C1 segment of cervical spinal cord (tissue), 14 donors: Measurements from ENCODE around the gene GRM8.

Experiments used
- DNase-seq, 14 donors: peaks; one replicate each; lab custom pipeline; 2025; lab: John Stamatoyannopoulos, UW

The GRM8 gene

GRCh38 chr7:126529833-126530232 is 722.9 kb downstream of the GRM8 start:
- DNase-seq = no peak

- DNase-seq = no peak
Observed at GRCh38 chr7:126529254-126529653, 723.5 kb downstream of the GRM8 start.

GRCh38 chr7:126525906-126526305 is 726.8 kb downstream of the GRM8 start:
- DNase-seq = no peak

- no peak for DNase-seq
Observed at GRCh38 chr7:126524967-126525366, 727.8 kb downstream of the GRM8 start.

- no peak for DNase-seq
Observed at GRCh38 chr7:126511046-126511445, 741.7 kb downstream of the GRM8 start.

- no peak for DNase-seq
Observed at GRCh38 chr7:126501617-126502016, 751.1 kb downstream of the GRM8 start.

DNA sequence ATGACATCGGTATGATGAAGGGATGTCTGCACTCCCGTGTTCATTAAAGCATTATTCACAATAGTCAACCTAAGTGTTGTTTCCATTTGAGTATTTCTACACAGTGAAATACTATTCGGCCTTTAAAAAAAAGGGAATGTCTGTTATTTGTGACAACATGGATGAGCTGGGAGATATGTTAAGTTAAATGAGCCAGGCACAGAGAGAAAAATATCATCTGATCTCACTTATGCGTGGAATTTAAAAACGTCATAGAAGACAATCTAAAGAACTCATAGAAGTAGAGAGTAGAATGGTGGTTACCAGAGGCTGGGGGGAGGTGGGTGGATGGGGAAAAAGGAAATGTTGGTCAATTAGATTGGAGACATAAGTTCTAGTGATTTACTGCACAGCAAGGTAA is 753.3 kb downstream of the GRM8 start:
- DNase-seq = no peak

GRCh38 chr7:126495733-126496132 is 757.0 kb downstream of the GRM8 start:
- DNase-seq = no peak

GRCh38 chr7:126495001-126495400 is 757.7 kb downstream of the GRM8 start:
- no peak for DNase-seq

DNA sequence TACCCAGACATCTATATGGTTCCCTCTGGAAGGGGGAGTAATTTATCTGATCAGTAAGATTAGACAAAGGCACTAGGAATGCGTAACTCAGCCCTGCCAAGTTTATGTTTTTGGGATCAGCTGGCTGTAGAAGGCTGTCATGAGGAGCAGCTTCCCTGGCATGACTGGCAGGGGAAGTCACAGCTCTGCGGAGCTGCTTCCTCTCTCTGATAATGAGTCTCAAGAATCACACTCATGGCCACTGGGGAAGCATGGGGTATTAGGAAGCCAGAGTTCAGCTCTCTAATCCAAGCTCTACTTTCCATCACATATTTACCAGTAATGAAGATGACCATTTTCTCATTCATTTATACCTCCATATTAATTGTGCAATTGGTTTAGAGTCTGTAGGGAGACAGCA is 758.9 kb downstream of the GRM8 start:
- no peak for DNase-seq

- DNase-seq = no peak
Observed at GRCh38 chr7:126489874-126490273, 762.9 kb downstream of the GRM8 start.

- DNase-seq = no peak
Observed at GRCh38 chr7:126487728-126488442, 764.9 kb downstream of the GRM8 start.

GRCh38 chr7:126486806-126487205 is 765.9 kb downstream of the GRM8 start:
- DNase-seq = no peak

GRCh38 chr7:126485791-126486190 is 767.0 kb downstream of the GRM8 start:
- DNase-seq = no peak

GRCh38 chr7:126483972-126484371 is 768.8 kb downstream of the GRM8 start:
- no peak for DNase-seq

DNA sequence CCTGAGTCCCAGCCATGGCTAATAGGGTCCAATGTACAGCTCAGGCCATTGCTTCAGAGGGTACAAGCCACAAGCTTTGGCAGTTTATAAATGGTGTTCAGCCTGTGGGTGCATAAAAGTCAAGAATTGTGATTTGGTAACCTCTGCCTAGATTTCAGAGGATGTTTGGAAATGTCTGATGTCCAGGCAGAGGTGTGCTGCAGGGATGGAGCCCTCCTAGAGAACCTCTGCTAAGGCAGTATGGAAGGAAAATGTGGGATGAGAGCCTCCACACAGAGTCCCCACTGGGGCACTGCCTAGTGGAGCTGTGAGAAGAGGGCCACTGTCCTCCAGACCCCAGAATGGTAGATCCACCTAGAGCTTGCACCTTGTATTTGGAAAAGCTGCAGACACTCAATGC is 779.9 kb downstream of the GRM8 start:
- no peak for DNase-seq

DNA sequence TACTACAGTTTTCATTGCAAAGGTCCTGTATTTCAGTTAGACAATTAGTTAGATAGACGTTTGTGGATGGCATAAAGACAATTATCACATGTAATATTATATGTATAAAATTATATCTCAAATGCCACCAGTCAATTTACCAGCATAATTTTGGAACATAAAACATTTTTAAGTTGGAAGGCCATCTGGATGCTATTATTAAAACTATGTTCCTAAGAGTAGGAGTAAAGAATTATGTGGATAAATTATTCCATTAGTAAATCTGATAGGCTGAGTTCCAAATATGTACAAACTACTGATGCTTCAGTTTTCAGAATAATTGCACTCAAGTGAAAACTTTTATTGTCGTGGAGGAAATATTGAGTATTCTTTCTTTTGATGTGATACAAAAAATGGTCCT is 790.3 kb downstream of the GRM8 start:
- DNase-seq = no peak

GRCh38 chr7:126460664-126461063 is 792.1 kb downstream of the GRM8 start:
- no peak for DNase-seq

- no peak for DNase-seq
Observed at GRCh38 chr7:126453104-126453503, 799.6 kb downstream of the GRM8 start.

- DNase-seq = no peak
Observed at GRCh38 chr7:126450269-126450671, 802.5 kb downstream of the GRM8 start.

DNA sequence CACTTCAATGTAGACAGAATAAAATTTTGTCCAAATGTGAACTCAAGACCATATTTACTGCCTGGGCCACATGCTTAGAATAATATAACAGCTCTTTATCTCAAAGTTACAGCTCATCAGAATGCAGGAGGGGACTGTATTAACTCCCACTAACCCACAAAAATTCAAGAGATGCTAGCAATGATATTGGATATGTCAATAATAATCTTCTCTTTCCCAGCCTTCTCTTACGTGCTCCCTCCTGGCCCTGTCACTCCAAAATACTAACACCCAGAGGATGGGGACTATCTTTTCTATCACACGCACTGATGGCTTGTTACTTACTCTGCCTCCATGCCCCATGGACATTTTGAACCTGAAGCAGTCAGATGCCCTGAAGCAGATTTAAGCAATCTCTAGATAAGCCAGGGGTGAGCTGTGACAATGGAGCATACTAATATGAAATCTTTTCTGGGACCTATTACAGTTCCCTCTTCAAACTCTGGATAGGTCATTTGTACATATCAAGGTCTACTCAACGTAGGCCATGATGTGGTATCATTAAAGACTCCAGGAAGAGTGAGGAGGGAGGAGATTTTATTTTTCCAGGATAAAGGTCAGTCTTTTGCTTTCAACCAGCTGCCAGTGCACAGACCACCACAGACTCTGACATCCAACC is 803.0 kb downstream of the GRM8 start:
- no peak for DNase-seq

GRCh38 chr7:126447984-126448383 is 804.8 kb downstream of the GRM8 start:
- no peak for DNase-seq

- DNase-seq = no peak
Observed at GRCh38 chr7:126445991-126446390, 806.8 kb downstream of the GRM8 start.

- no peak for DNase-seq
Observed at GRCh38 chr7:126443951-126444350, 808.8 kb downstream of the GRM8 start.
